Endothelial cell of umbilical vein (primary cell): ENCODE measurements around the gene TTK. TPM values are rescaled to one million over a fixed set of nuclear protein-coding genes. Genes with fewer than 3 reads are reported as not detected.

Experiments used
- BruUV-seq: library from RNA; stranded (reverse); fragments of 400-500 nt; replicated peaks from 2 replicates; lab custom pipeline; 2021; lab: Mats Ljungman, UMichigan
- CTCF ChIA-PET: fragments of 300-600, 350-600 bp; sonication (Branson Sonifier 250); formaldehyde crosslinking; loops from one replicate; lab custom pipeline; 2021; ENCODE audit warnings: antibody characterized with exemption, inconsistent platforms; lab: Charles Lee
- POLR2A ChIA-PET: fragments of 300-600, 350-600 bp; sonication (Branson Sonifier 250); formaldehyde crosslinking; loops from one replicate; lab custom pipeline; 2021; ENCODE audit warnings: antibody characterized with exemption, inconsistent platforms; lab: Charles Lee
- DNase-seq: peaks from one replicate; pipeline ENCODE4 v3.0.0-alpha.2; 2011; ENCODE audit warnings: low read depth, low spot score
- FAIRE-seq: peaks from 2 replicates; lab custom pipeline; 2011; peaks lifted over from hg19 to GRCh38; lab: Jason Lieb, UNC
- H2AFZ ChIP-seq: 2 replicates; pipeline ENCODE4 v1.6.0; 2012; ENCODE audit warnings: low read depth, low read length, control low read depth, inconsistent platforms
- H3K27ac ChIP-seq: 2 replicates; pipeline ENCODE4 v1.5.1; 2011; ENCODE audit warnings: low read depth, mild to moderate bottlenecking, control low read depth, low read length, moderate library complexity; ENCODE audit not compliant: insufficient read depth
- H3K27me3 ChIP-seq, 2 experiments: 2 replicates each; pipeline versions ENCODE4 v1.6.0 to v1.6.1; 2011; ENCODE audit warnings: low read length in 2 of 2, mixed read lengths in 1 of 2; ENCODE audit not compliant: control insufficient read depth in 2 of 2, insufficient read depth in 2 of 2
- H3K36me3 ChIP-seq, 2 experiments: 2 replicates in 1 of 2; 3 replicates in 1 of 2; pipeline ENCODE4 v1.5.1; 2011; ENCODE audit warnings: low read length in 2 of 2, mild to moderate bottlenecking in 1 of 2, moderate library complexity in 1 of 2; ENCODE audit not compliant: control insufficient read depth in 2 of 2, insufficient read depth in 2 of 2; ENCODE audit errors: extremely low read depth in 1 of 2
- H3K4me1 ChIP-seq: 3 replicates; pipeline ENCODE4 v1.5.1; 2011; ENCODE audit warnings: mild to moderate bottlenecking, low read length; ENCODE audit not compliant: control insufficient read depth, insufficient read depth; ENCODE audit errors: extremely low read depth
- H3K4me2 ChIP-seq: 2 replicates; pipeline ENCODE4 v1.6.1; 2011; ENCODE audit warnings: low read length, control low read depth, mixed read lengths; ENCODE audit not compliant: insufficient read depth
- H3K4me3 ChIP-seq, 3 experiments: fragments of 200-600 bp in 1 of 3; sonication (generic), shearing (Covaris generic) in 1 of 3; replicated peaks in 1 of 3; 2 replicates each; pipeline ENCODE4 v1.5.1; 2011 to 2016; ENCODE audit warnings: control low read depth in 3 of 3, low read length in 3 of 3, mild to moderate bottlenecking in 2 of 3, inconsistent platforms in 1 of 3, low read depth in 1 of 3, moderate library complexity in 1 of 3; ENCODE audit not compliant: insufficient read depth in 1 of 3
- H3K79me2 ChIP-seq: 2 replicates; pipeline ENCODE4 v1.6.0; 2012; ENCODE audit warnings: low read length, inconsistent platforms; ENCODE audit not compliant: control insufficient read depth, insufficient read depth
- H3K9ac ChIP-seq: replicated peaks from 2 replicates; pipeline ENCODE3; 2011; ENCODE audit warnings: low read length, control low read depth; ENCODE audit not compliant: insufficient read depth; ENCODE audit errors: extremely low read depth
- H3K9me1 ChIP-seq: replicated peaks from 3 replicates; pipeline ENCODE4 v1.6.0; 2011; ENCODE audit warnings: mild to moderate bottlenecking, low read length; ENCODE audit not compliant: control insufficient read depth, insufficient read depth; ENCODE audit errors: extremely low read depth
- H3K9me3 ChIP-seq: replicated peaks from 2 replicates; pipeline ENCODE4 v1.5.1; 2012; ENCODE audit warnings: low read length, inconsistent platforms; ENCODE audit not compliant: control insufficient read depth, insufficient read depth
- H4K20me1 ChIP-seq: replicated peaks from 2 replicates; pipeline ENCODE3; 2011; ENCODE audit warnings: mild to moderate bottlenecking, low read length; ENCODE audit not compliant: control insufficient read depth, insufficient read depth; ENCODE audit errors: extremely low read depth
- EZH2 ChIP-seq: IDR thresholded peaks from 2 replicates; pipeline ENCODE4 v1.6.1; 2012; ENCODE audit warnings: borderline replicate concordance, low read depth, mild to moderate bottlenecking, moderate library complexity, low read length, inconsistent platforms; ENCODE audit not compliant: severe bottlenecking
- FOS ChIP-seq: IDR thresholded peaks from 2 replicates; pipeline ENCODE4 v1.6.1; 2011; ENCODE audit warnings: mild to moderate bottlenecking, low read length, moderate library complexity, borderline replicate concordance; ENCODE audit not compliant: insufficient read depth
- GATA2 ChIP-seq: IDR thresholded peaks from 2 replicates; pipeline ENCODE4 v1.7.0; 2011; ENCODE audit warnings: low read depth, mild to moderate bottlenecking, moderate library complexity, mixed read lengths, low read length; ENCODE audit not compliant: insufficient read length, insufficient read depth
- JUN ChIP-seq: IDR thresholded peaks from 2 replicates; pipeline ENCODE4 v1.6.1; 2011; ENCODE audit warnings: borderline replicate concordance, low read depth; ENCODE audit not compliant: insufficient read length, insufficient read depth
- MYC ChIP-seq: IDR thresholded peaks from one replicate; pipeline ENCODE4 v1.6.1; 2011; ENCODE audit warnings: mild to moderate bottlenecking, low read depth, low read length
- POLR2A ChIP-seq: IDR thresholded peaks from 2 replicates; pipeline ENCODE4 v1.6.1; 2012; ENCODE audit warnings: low read depth, mild to moderate bottlenecking, control low read depth, low read length
- POLR2AphosphoS5 ChIP-seq: IDR thresholded peaks from 2 replicates; pipeline ENCODE4 v1.6.1; 2012; ENCODE audit warnings: low read depth, mild to moderate bottlenecking, control low read depth, low read length, moderate library complexity; ENCODE audit not compliant: insufficient read depth
- dilution Hi-C: fragments of 300-500 bp; cut with MboI; formaldehyde crosslinking; loops from one replicate; pipeline ENCODE4 v1.15.0; 2019; ENCODE audit warnings: low sequenced_read_pairs; ENCODE audit not compliant: extremely low pct_ligation_motif_present
- intact Hi-C: fragments of 100-400 bp; cut with micrococcal nuclease; formaldehyde crosslinking; loops from one replicate; pipeline ENCODE4 v1.10.0; 2022
- polyA plus RNA-seq, 4 experiments: library from polyadenylated mRNA; depleted of rRNA in 3 of 4; stranded (reverse) in 3 of 4; unstranded in 1 of 4; fragments of >200 nt; gene quantifications; 2 replicates each; pipeline versions ENCODE4 v1.2.1 to v1.2.3, GENCODE V29; 2011 to 2012; ENCODE audit warnings: missing spikeins in 1 of 4
- total RNA-seq: library from RNA; stranded (reverse); gene quantifications from 2 replicates; pipeline ENCODE4 v1.2.3, GENCODE V29; 2021
- TF ChIP-seq, protein P1 (sequence below), 2 donors: IDR thresholded peaks; 1 replicate in 1 of 2; 2 replicates in 1 of 2; pipeline ENCODE4 v1.5.1; 2011; ENCODE audit warnings: low read length in 2 of 2, mild to moderate bottlenecking in 2 of 2, moderate library complexity in 2 of 2, control low read depth in 1 of 2, inconsistent platforms in 1 of 2, low read depth in 1 of 2; ENCODE audit not compliant: insufficient read depth in 1 of 2; ENCODE audit errors: extremely low read depth in 1 of 2
- TF ChIP-seq, protein P2 (sequence below): IDR thresholded peaks from 2 replicates; pipeline ENCODE4 v1.6.1; 2011; ENCODE audit not compliant: insufficient read depth, insufficient read length

The TTK gene
- total and polyA plus RNA-seq, 2 donors (not counting 3 experiments of a cell fraction or from before 2014, with no cell fraction given), result 4.1 to 29.4 TPM

DNA sequence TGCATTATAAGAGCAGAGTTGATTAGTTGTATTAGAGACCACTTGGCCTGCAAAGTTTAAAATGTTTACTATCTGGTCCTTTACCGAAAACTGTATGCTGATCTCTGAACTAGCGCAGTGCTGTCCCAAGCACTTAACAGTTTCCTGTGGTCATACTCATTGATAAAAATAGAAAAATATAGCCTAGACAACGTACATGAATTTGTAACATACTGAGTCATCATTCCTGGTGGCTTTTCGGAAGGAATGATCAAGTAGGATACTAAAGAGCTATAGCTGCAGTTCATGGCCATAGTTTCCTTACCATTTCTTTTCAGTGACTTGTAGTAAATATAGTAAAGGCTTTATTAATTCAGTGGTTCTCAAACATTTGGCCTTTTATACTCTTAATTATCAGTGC is 18.4 kb downstream of the TTK start:
- H3K4me2 ChIP-seq, result peak overlapping the region; percentile 76
- H4K20me1 ChIP-seq, result no peaks in the 10 kb centered on the region
- H3K9me3 ChIP-seq, result no peaks in the 10 kb centered on the region
- no peak overlapping the region for H3K4me3 ChIP-seq
- peak overlapping the region; percentile 74 for H3K27ac ChIP-seq
- DNase-seq (peak; percentile 65), FAIRE-seq (peak; percentile 82)
- H3K9me1 ChIP-seq, result no peaks in the 10 kb centered on the region
- H3K4me1 ChIP-seq, result peaks cover 11% of the 10 kb centered on the region
- peak; percentile 18 for TF ChIP-seq FOS
- peak; percentile 72 for TF ChIP-seq JUN
- no peak for TF ChIP-seq POLR2A
- peaks cover 0 to 10% of the 10 kb centered on the region in 2 experiments for H3K36me3 ChIP-seq
- POLR2A ChIA-PET, result no interaction called here
- BruUV-seq, result no TSS peak
- H3K79me2 ChIP-seq, result no peaks in the 10 kb centered on the region
- peak overlapping the region; percentile 24 for H3K9ac ChIP-seq
- CTCF ChIA-PET, result interaction anchor here (0.6 to 1.1 kb wide), 4 partner anchors 11 to 73 kb away, joined by 3 to 7 read pairs (median 4); partner anchors contain the start of gene TTK
- dilution Hi-C loops, result no loop called here
- H2AFZ ChIP-seq, result no peak overlapping the region
- intact Hi-C loops, result loop anchor here (2.0 kb wide), 1 partner anchor 18 kb away; the partner anchor contains the start of gene TTK
- no peaks in the 10 kb centered on the region for H3K27me3 ChIP-seq

DNA sequence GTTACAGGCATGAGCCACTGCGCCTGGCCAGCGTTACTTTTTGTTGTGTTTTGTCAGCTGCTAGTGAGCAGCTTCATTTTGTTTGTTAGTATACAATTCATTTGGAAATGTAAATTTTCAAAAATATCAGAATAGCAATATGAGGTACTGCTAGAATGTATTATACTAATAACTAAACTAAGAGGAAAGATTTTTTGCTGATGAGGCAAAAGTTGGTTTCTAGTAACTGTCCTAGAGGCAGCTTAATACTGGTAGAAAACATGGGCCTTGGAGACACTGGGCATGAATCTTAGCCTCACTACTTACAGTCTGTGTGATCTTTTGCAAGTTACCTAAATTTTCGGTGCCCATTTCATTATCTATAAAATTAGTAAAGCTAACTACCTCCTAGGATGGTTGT is 24.1 kb downstream of the TTK start:
- H2AFZ ChIP-seq, result no peak overlapping the region
- TF ChIP-seq EZH2, result no peak
- no peak for TF ChIP-seq POLR2AphosphoS5
- TF ChIP-seq JUN, result no peak
- TF ChIP-seq FOS, result no peak
- TF ChIP-seq GATA2, result no peak
- TF ChIP-seq POLR2A, result no peak
- no peak for TF ChIP-seq MYC
- TF ChIP-seq, protein P1, sequence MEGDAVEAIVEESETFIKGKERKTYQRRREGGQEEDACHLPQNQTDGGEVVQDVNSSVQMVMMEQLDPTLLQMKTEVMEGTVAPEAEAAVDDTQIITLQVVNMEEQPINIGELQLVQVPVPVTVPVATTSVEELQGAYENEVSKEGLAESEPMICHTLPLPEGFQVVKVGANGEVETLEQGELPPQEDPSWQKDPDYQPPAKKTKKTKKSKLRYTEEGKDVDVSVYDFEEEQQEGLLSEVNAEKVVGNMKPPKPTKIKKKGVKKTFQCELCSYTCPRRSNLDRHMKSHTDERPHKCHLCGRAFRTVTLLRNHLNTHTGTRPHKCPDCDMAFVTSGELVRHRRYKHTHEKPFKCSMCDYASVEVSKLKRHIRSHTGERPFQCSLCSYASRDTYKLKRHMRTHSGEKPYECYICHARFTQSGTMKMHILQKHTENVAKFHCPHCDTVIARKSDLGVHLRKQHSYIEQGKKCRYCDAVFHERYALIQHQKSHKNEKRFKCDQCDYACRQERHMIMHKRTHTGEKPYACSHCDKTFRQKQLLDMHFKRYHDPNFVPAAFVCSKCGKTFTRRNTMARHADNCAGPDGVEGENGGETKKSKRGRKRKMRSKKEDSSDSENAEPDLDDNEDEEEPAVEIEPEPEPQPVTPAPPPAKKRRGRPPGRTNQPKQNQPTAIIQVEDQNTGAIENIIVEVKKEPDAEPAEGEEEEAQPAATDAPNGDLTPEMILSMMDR (IDR thresholded peaks at IDR 0.05; ENCODE audit: extremely low read depth in 1 of 2, insufficient read depth in 1 of 2, low read depth in 1 of 2, low read length in 2 of 2), result no peak
- TF ChIP-seq, protein P2, sequence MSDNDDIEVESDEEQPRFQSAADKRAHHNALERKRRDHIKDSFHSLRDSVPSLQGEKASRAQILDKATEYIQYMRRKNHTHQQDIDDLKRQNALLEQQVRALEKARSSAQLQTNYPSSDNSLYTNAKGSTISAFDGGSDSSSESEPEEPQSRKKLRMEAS, result no peak
- ChIA-PET POLR2A (no interaction called here), CTCF (interaction anchor here (1.0 to 1.6 kb wide), 4 partner anchors 8 to 17 kb away, joined by 3 to 4 read pairs (median 4); no protein-coding TSS in a partner anchor)
- H3K36me3 ChIP-seq, result peaks cover 0 to 26% of the 10 kb centered on the region in 2 experiments
- dilution Hi-C loops, result no loop called here
- H4K20me1 ChIP-seq, result no peaks in the 10 kb centered on the region
- H3K9ac ChIP-seq, result no peak overlapping the region
- H3K4me1 ChIP-seq, result no peaks in the 10 kb centered on the region
- no peak overlapping the region for H3K4me3 ChIP-seq
- no peaks in the 10 kb centered on the region for H3K27me3 ChIP-seq
- H3K9me1 ChIP-seq, result no peaks in the 10 kb centered on the region
- FAIRE-seq (no peak), DNase-seq (no peak)
- no peak overlapping the region for H3K4me2 ChIP-seq
- intact Hi-C loops, result no loop called here
- no peaks in the 10 kb centered on the region for H3K9me3 ChIP-seq
- no peaks in the 10 kb centered on the region for H3K79me2 ChIP-seq
- H3K27ac ChIP-seq, result no peak overlapping the region
- no TSS peak for BruUV-seq
